HCT116 (cell line): ENCODE measurements around the gene ZNF536. TPM values are rescaled to one million over a fixed set of nuclear protein-coding genes. Genes with fewer than 3 reads are reported as not detected.

ENCODE experiments used
- ATAC-seq: fragments of 200-7000 bp; cut with Tn5 transposase; 2 replicates; pipeline ENCODE4 v1.9.1; 2020; ENCODE audit warnings: mild to moderate bottlenecking, moderate library complexity
- BruUV-seq: library from RNA; stranded (reverse); fragments of 400-500 nt; replicated peaks from 2 replicates; lab custom pipeline; 2021; lab: Mats Ljungman, UMichigan
- CTCF ChIA-PET: fragments of 300-600 bp; sonication (Branson Sonifier 250); formaldehyde crosslinking; loops from one replicate; lab custom pipeline; 2021; ENCODE audit warnings: antibody characterized with exemption; lab: Charles Lee
- POLR2A ChIA-PET: fragments of 300-600, 350-600 bp; sonication (Branson Sonifier 250); formaldehyde crosslinking; loops from one replicate; lab custom pipeline; 2021; ENCODE audit warnings: antibody characterized with exemption; lab: Charles Lee
- RAD21 ChIA-PET, 2 experiments: fragments of 300-600 bp; sonication (Branson Sonifier 250); formaldehyde crosslinking; loops; one replicate each; lab custom pipeline; 2023; ENCODE audit warnings: low total read pairs in 2 of 2; ENCODE audit not compliant: uncharacterized antibody in 2 of 2, unreplicated experiment in 2 of 2, low non-redundant PET in 1 of 2; lab: Charles Lee
- DNase-seq: peaks from one replicate; pipeline ENCODE4 v3.0.0-alpha.2; 2010; ENCODE audit warnings: low read depth, low spot score
- H2AFZ ChIP-seq: fragments of 200-600 bp; shearing (Covaris generic), sonication (generic); 2 replicates; pipeline ENCODE4 v1.6.1; 2017; ENCODE audit warnings: low read depth, mixed run types, mixed read lengths, antibody characterized with exemption, low read length; ENCODE audit not compliant: poor library complexity, severe bottlenecking
- H3K27ac ChIP-seq: 2 replicates; pipeline ENCODE4 v1.5.1; 2012; ENCODE audit warnings: low read depth, low read length
- H3K27me3 ChIP-seq: fragments of 200-600 bp; sonication (generic); 2 replicates; pipeline ENCODE4 v1.6.1; 2016; ENCODE audit warnings: mixed run types, low read length, mixed read lengths; ENCODE audit not compliant: insufficient read depth
- H3K36me3 ChIP-seq, 2 experiments: fragments of 200-500 bp in 1 of 2; fragments of 200-600 bp in 1 of 2; sonication (Bioruptor generic) in 1 of 2; sonication (generic) in 1 of 2; 2 replicates each; pipeline versions ENCODE4 v1.5.1 to v1.6.1; 2014 to 2016; ENCODE audit warnings: low read length in 2 of 2, inconsistent platforms in 1 of 2, mixed read lengths in 1 of 2, mixed run types in 1 of 2; ENCODE audit not compliant: insufficient read depth in 2 of 2, control insufficient read depth in 1 of 2
- H3K4me1 ChIP-seq, 2 experiments: fragments of 200-600 bp in 1 of 2; sonication (generic) in 1 of 2; 2 replicates each; pipeline versions ENCODE4 v1.5.1 to v1.6.1; 2012 to 2017; ENCODE audit warnings: low read length in 2 of 2, inconsistent platforms in 1 of 2, mild to moderate bottlenecking in 1 of 2, mixed read lengths in 1 of 2, mixed run types in 1 of 2, moderate library complexity in 1 of 2; ENCODE audit not compliant: insufficient read depth in 2 of 2, control insufficient read depth in 1 of 2
- H3K4me2 ChIP-seq: fragments of 200-600 bp; sonication (generic); 2 replicates; pipeline ENCODE4 v1.6.1; 2017; ENCODE audit warnings: mixed run types, low read length, mixed read lengths
- H3K4me3 ChIP-seq, 2 experiments: fragments of 200-600 bp in 1 of 2; sonication (generic) in 1 of 2; replicated peaks in 1 of 2; 2 replicates each; pipeline ENCODE4 v1.5.1; 2011 to 2016; ENCODE audit warnings: low read length in 2 of 2, control low read depth in 1 of 2, low read depth in 1 of 2, mild to moderate bottlenecking in 1 of 2, mixed read lengths in 1 of 2, mixed run types in 1 of 2
- H3K79me2 ChIP-seq: fragments of 200-600 bp; sonication (generic); 2 replicates; pipeline ENCODE4 v1.6.1; 2017; ENCODE audit warnings: mild to moderate bottlenecking, mixed run types, low read length, moderate library complexity, mixed read lengths; ENCODE audit not compliant: insufficient read depth
- H3K9ac ChIP-seq: fragments of 200-600 bp; sonication (generic); 2 replicates; pipeline ENCODE4 v1.6.1; 2016; ENCODE audit warnings: low read length, mixed read lengths
- H3K9me2 ChIP-seq: fragments of 200-600 bp; sonication (generic), shearing (Covaris generic); 2 replicates; pipeline ENCODE4 v1.6.1; 2017; ENCODE audit warnings: mixed run types, mild to moderate bottlenecking, moderate library complexity; ENCODE audit not compliant: insufficient read depth
- H3K9me3 ChIP-seq, 2 experiments: fragments of 200-500 bp in 1 of 2; fragments of 200-600 bp in 1 of 2; sonication (Bioruptor generic) in 1 of 2; sonication (generic) in 1 of 2; 2 replicates each; pipeline ENCODE4 v1.6.1; 2014 to 2017; ENCODE audit warnings: low read length in 2 of 2, mixed read lengths in 2 of 2, inconsistent platforms in 1 of 2, low read depth in 1 of 2, mild to moderate bottlenecking in 1 of 2, mixed run types in 1 of 2, moderate library complexity in 1 of 2; ENCODE audit not compliant: control insufficient read depth in 1 of 2, insufficient read depth in 1 of 2
- H4K20me1 ChIP-seq: fragments of 200-600 bp; sonication (generic), shearing (Covaris generic); 2 replicates; pipeline ENCODE4 v1.6.1; 2017; ENCODE audit warnings: mixed run types, mild to moderate bottlenecking, moderate library complexity; ENCODE audit not compliant: insufficient read depth
- CBX3 ChIP-seq: IDR thresholded peaks from 2 replicates; pipeline ENCODE4 v1.6.1; 2012; ENCODE audit warnings: low read depth
- CEBPB ChIP-seq: IDR thresholded peaks from 2 replicates; pipeline ENCODE4 v1.6.1; 2012; ENCODE audit warnings: low read depth
- CTCF ChIP-seq, 3 experiments: fragments of 200-600 bp in 1 of 3; sonication (generic) in 1 of 3; IDR thresholded peaks in 2 of 3; conservative IDR thresholded peaks in 1 of 3; 2 replicates each; pipeline ENCODE4 v1.5.1; 2012 to 2017; ENCODE audit warnings: low read depth in 2 of 3, low read length in 2 of 3, antibody characterized with exemption in 1 of 3, borderline replicate concordance in 1 of 3, control low read depth in 1 of 3, mild to moderate bottlenecking in 1 of 3, mixed read lengths in 1 of 3, mixed run types in 1 of 3, moderate library complexity in 1 of 3; ENCODE audit not compliant: insufficient read depth in 1 of 3
- EGR1 ChIP-seq: IDR thresholded peaks from 2 replicates; pipeline ENCODE4 v1.6.1; 2012; ENCODE audit warnings: low read depth
- EZH2phosphoT487 ChIP-seq: fragments of 200-600 bp; IDR thresholded peaks from 2 replicates; pipeline ENCODE4 v1.6.1; 2018; ENCODE audit warnings: antibody characterized with exemption, borderline replicate concordance
- FOSL1 ChIP-seq: IDR thresholded peaks from 2 replicates; pipeline ENCODE4 v1.6.1; 2012; ENCODE audit warnings: low read depth
- JUND ChIP-seq: IDR thresholded peaks from 2 replicates; pipeline ENCODE4 v1.6.1; 2012
- MAX ChIP-seq: IDR thresholded peaks from 2 replicates; pipeline ENCODE4 v1.6.1; 2012
- POLR2A ChIP-seq: IDR thresholded peaks from 2 replicates; pipeline ENCODE4 v1.7.0; 2011; ENCODE audit warnings: borderline replicate concordance; ENCODE audit not compliant: insufficient read depth, insufficient read length; ENCODE audit errors: extremely low read depth
- RAD21 ChIP-seq: IDR thresholded peaks from 2 replicates; pipeline ENCODE4 v1.6.1; 2012; ENCODE audit warnings: low read depth, mild to moderate bottlenecking
- REST ChIP-seq: IDR thresholded peaks from 2 replicates; pipeline ENCODE4 v1.6.1; 2012; ENCODE audit warnings: low read depth
- SIN3A ChIP-seq: IDR thresholded peaks from 2 replicates; pipeline ENCODE4 v1.6.1; 2012; ENCODE audit warnings: low read depth
- SP1 ChIP-seq: IDR thresholded peaks from 2 replicates; pipeline ENCODE4 v1.6.1; 2012; ENCODE audit warnings: low read depth
- TCF7L2 ChIP-seq: IDR thresholded peaks from 2 replicates; pipeline ENCODE4 v1.7.0; 2011; ENCODE audit warnings: borderline replicate concordance, inconsistent platforms; ENCODE audit not compliant: insufficient read depth, insufficient read length; ENCODE audit errors: extremely low read depth
- YY1 ChIP-seq: IDR thresholded peaks from 2 replicates; pipeline ENCODE4 v1.6.1; 2011; ENCODE audit warnings: low read length, low read depth, moderate library complexity, mild to moderate bottlenecking; ENCODE audit not compliant: insufficient replicate concordance; ENCODE audit errors: extremely low read depth
- ZBTB33 ChIP-seq: IDR thresholded peaks from 2 replicates; pipeline ENCODE4 v1.6.1; 2011; ENCODE audit warnings: mild to moderate bottlenecking, low read length, moderate library complexity; ENCODE audit not compliant: insufficient replicate concordance; ENCODE audit errors: extremely low read depth
- ZFX ChIP-seq: fragments of 450-650 bp; IDR thresholded peaks from 2 replicates; pipeline ENCODE4 v1.6.1; 2017
- intact Hi-C: fragments of 100-400 bp; cut with micrococcal nuclease; formaldehyde crosslinking; loops from 2 replicates; pipeline ENCODE4 v1.10.0; 2022
- total RNA-seq: library from RNA; stranded (reverse); gene quantifications from one replicate; pipeline ENCODE4 v1.2.1, GENCODE V29; 2021; ENCODE audit not compliant: unreplicated experiment

The ZNF536 gene
- total RNA-seq, 1 experiment from 2014 or later, result not detected

GRCh38 chr19:30385666-30386065, 13.5 kb downstream of the ZNF536 start:
- no peak overlapping the region for H3K4me2 ChIP-seq

More at GRCh38 chr19:30385666-30386065, 13.5 kb downstream of the ZNF536 start:
- no peak overlapping the region for H2AFZ ChIP-seq
- no peaks in the 10 kb centered on the region for H3K9me2 ChIP-seq
- DNase-seq, result no peak
- TF ChIP-seq SP1 (no peak), RAD21 (no peak), MAX (no peak), POLR2A (no peak), FOSL1 (no peak), SIN3A (no peak), CEBPB (no peak), CTCF (IDR thresholded peaks at IDR 0.05 in 2 of 3, conservative IDR thresholded peaks at IDR 0.05 in 1 of 3; ENCODE audit: borderline replicate concordance in 1 of 3, insufficient read depth in 1 of 3, low read depth in 2 of 3, low read length in 2 of 3) (no peak), EZH2phosphoT487 (no peak), REST (no peak), TCF7L2 (no peak), EGR1 (no peak), CBX3 (no peak), ZFX (no peak), JUND (no peak), YY1 (no peak), ZBTB33 (no peak)
- POLR2A ChIA-PET, result no interaction called here
- H3K27ac ChIP-seq, result no peak overlapping the region
- no peaks in the 10 kb centered on the region for H3K4me1 ChIP-seq
- CTCF ChIA-PET, result no interaction called here
- H3K9me3 ChIP-seq, result no peaks in the 10 kb centered on the region
- no peaks in the 10 kb centered on the region for H3K36me3 ChIP-seq
- H3K4me3 ChIP-seq, result no peak overlapping the region
- peaks cover 7% of the 10 kb centered on the region; the same call in 1 of the 2 replicates for H3K27me3 ChIP-seq
- intact Hi-C loops, result no loop called here
- no peak for ATAC-seq
- RAD21 ChIA-PET, result no interaction called here
- H4K20me1 ChIP-seq, result no peaks in the 10 kb centered on the region
- no peak overlapping the region for H3K9ac ChIP-seq
- BruUV-seq, result no TSS peak
- no peaks in the 10 kb centered on the region for H3K79me2 ChIP-seq
